ENCODE measurements around the gene ZNF664. TPM values are rescaled to one million over a fixed set of nuclear protein-coding genes. Genes with fewer than 3 reads are reported as not detected.

ZNF664 gene
- polyA plus RNA-seq, 3 donors: 161 to 181 (median 171) TPM

- no peak for DNase-seq (ENCODE audit: extremely low read depth in 1 of 11, low read depth in 9 of 11, low spot score in 4 of 11)
Observed at GRCh38 chr12:124015494-124016461, 42.8 kb downstream of the ZNF664 start.

GRCh38 chr12:124017064-124017463 lies 44.0 kb downstream of the ZNF664 start:
- DNase-seq (ENCODE audit: extremely low read depth in 1 of 11, low read depth in 9 of 11, low spot score in 4 of 11): no peak

GRCh38 chr12:124018539-124018938 lies 45.5 kb downstream of the ZNF664 start:
- DNase-seq (ENCODE audit: extremely low read depth in 1 of 11, low read depth in 9 of 11, low spot score in 4 of 11): no peak

GRCh38 chr12:124019115-124019514 lies 46.1 kb downstream of the ZNF664 start:
- no peak for DNase-seq (ENCODE audit: extremely low read depth in 1 of 11, low read depth in 9 of 11, low spot score in 4 of 11)

- no peak for DNase-seq (ENCODE audit: extremely low read depth in 1 of 11, low read depth in 9 of 11, low spot score in 4 of 11)
Observed at GRCh38 chr12:124020514-124020949, 47.5 kb downstream of the ZNF664 start.

GRCh38 chr12:124021007-124021406 lies 48.0 kb downstream of the ZNF664 start:
- DNase-seq (ENCODE audit: extremely low read depth in 1 of 11, low read depth in 9 of 11, low spot score in 4 of 11): no peak

- no peak for DNase-seq (ENCODE audit: extremely low read depth in 1 of 11, low read depth in 9 of 11, low spot score in 4 of 11)
Observed at GRCh38 chr12:124022161-124022560, 49.1 kb downstream of the ZNF664 start.

GRCh38 chr12:124024263-124024678 lies 51.3 kb downstream of the ZNF664 start:
- no peak for DNase-seq (ENCODE audit: extremely low read depth in 1 of 11, low read depth in 9 of 11, low spot score in 4 of 11)

- no peak for DNase-seq (ENCODE audit: extremely low read depth in 1 of 11, low read depth in 9 of 11, low spot score in 4 of 11)
Observed at GRCh38 chr12:124024776-124025175, 51.8 kb downstream of the ZNF664 start.

GRCh38 chr12:124025661-124026060 lies 52.6 kb downstream of the ZNF664 start:
- DNase-seq (ENCODE audit: extremely low read depth in 1 of 11, low read depth in 9 of 11, low spot score in 4 of 11): no peak

- DNase-seq (ENCODE audit: extremely low read depth in 1 of 11, low read depth in 9 of 11, low spot score in 4 of 11): no peak
Observed at GRCh38 chr12:124026755-124027745, 54.0 kb downstream of the ZNF664 start.

- no peak for DNase-seq (ENCODE audit: extremely low read depth in 1 of 11, low read depth in 9 of 11, low spot score in 4 of 11)
Observed at GRCh38 chr12:124027753-124028554, 54.9 kb downstream of the ZNF664 start.

- no peak for DNase-seq (ENCODE audit: extremely low read depth in 1 of 11, low read depth in 9 of 11, low spot score in 4 of 11)
Observed at GRCh38 chr12:124028555-124028925, 55.5 kb downstream of the ZNF664 start.

- no peak for DNase-seq (ENCODE audit: extremely low read depth in 1 of 11, low read depth in 9 of 11, low spot score in 4 of 11)
Observed at GRCh38 chr12:124030008-124030407, 57.0 kb downstream of the ZNF664 start.

- DNase-seq (ENCODE audit: extremely low read depth in 1 of 11, low read depth in 9 of 11, low spot score in 4 of 11): no peak
Observed at GRCh38 chr12:124030510-124030909, 57.5 kb downstream of the ZNF664 start.

GRCh38 chr12:124031058-124031457 lies 58.0 kb downstream of the ZNF664 start:
- no peak for DNase-seq (ENCODE audit: extremely low read depth in 1 of 11, low read depth in 9 of 11, low spot score in 4 of 11)

GRCh38 chr12:124032265-124032886 lies 59.4 kb downstream of the ZNF664 start:
- DNase-seq (ENCODE audit: extremely low read depth in 1 of 11, low read depth in 9 of 11, low spot score in 4 of 11): peak in 6 of 11 donors; percentile 39 to 59 (median 46)

- DNase-seq (ENCODE audit: extremely low read depth in 1 of 11, low read depth in 9 of 11, low spot score in 4 of 11): no peak
Observed at GRCh38 chr12:124033859-124034258, 60.8 kb downstream of the ZNF664 start.
